ENCODE results near the gene TBC1D10A. TPM values are rescaled to one million over a fixed set of nuclear protein-coding genes. Genes with fewer than 3 reads are reported as not detected.

The TBC1D10A gene
- total RNA-seq, 2 experiments from 2014 or later: 28.9 to 29.0 TPM

- intact Hi-C loops (cut with micrococcal nuclease): no loop called here
- POLR2A ChIA-PET: no interaction called here
- no peaks in the 10 kb centered on the region for H3K27me3 Mint-ChIP-seq
- CTCF ChIA-PET: interaction anchor here (2.5 kb wide), 1 partner anchor 10 kb away, joined by 14 read pairs; no protein-coding TSS in a partner anchor
- peak overlapping the region; percentile 61 for H3K27ac Mint-ChIP-seq
- no peak overlapping the region for H3K4me3 Mint-ChIP-seq
- no peak for DNase-seq
- peaks cover 60% of the 10 kb centered on the region for H3K4me1 Mint-ChIP-seq (ENCODE audit: low read depth)
- peaks cover 19% of the 10 kb centered on the region for H3K36me3 Mint-ChIP-seq
- no peaks in the 10 kb centered on the region for H3K9me3 Mint-ChIP-seq
Observed at GRCh38 chr22:30297276-30297990, 29.3 kb downstream of the TBC1D10A start.

GRCh38 chr22:30296833-30297232, 29.9 kb downstream of the TBC1D10A start:
- Mint-ChIP-seq H3K27ac (peak overlapping the region; percentile 61), H3K9me3 (no peaks in the 10 kb centered on the region), H3K4me1 (ENCODE audit: low read depth) (peaks cover 54% of the 10 kb centered on the region), H3K27me3 (no peaks in the 10 kb centered on the region), H3K36me3 (peaks cover 19% of the 10 kb centered on the region), H3K4me3 (no peak overlapping the region)
- DNase-seq: no peak
- CTCF ChIA-PET: interaction anchor here (2.1 to 2.5 kb wide), 2 partner anchors 9 to 90 kb away, joined by 5 to 14 read pairs; partner anchors contain the start of gene RNF215
- intact Hi-C loops (cut with micrococcal nuclease): no loop called here
- POLR2A ChIA-PET: no interaction called here

GRCh38 chr22:30296324-30296723, 30.4 kb downstream of the TBC1D10A start:
- ChIA-PET POLR2A (interaction anchor here (0.5 kb wide), 1 partner anchor 449 kb away, joined by 3 read pairs; no protein-coding TSS in a partner anchor), CTCF (interaction anchor here (1.2 to 2.5 kb wide), 3 partner anchors 8 to 96 kb away, joined by 3 to 14 read pairs (median 5); partner anchors contain the start of gene RNF215)
- Mint-ChIP-seq H3K4me3 (no peak overlapping the region), H3K27ac (peak overlapping the region; percentile 61), H3K9me3 (no peaks in the 10 kb centered on the region), H3K4me1 (ENCODE audit: low read depth) (peaks cover 49% of the 10 kb centered on the region), H3K27me3 (no peaks in the 10 kb centered on the region), H3K36me3 (peaks cover 16% of the 10 kb centered on the region)
- DNase-seq: no peak
- intact Hi-C loops (cut with micrococcal nuclease): no loop called here

GRCh38 chr22:30295576-30295975, 31.2 kb downstream of the TBC1D10A start:
- H3K4me1 Mint-ChIP-seq (ENCODE audit: low read depth): peaks cover 42% of the 10 kb centered on the region
- ChIA-PET CTCF (interaction anchor here (1.2 to 2.5 kb wide), 3 partner anchors 8 to 96 kb away, joined by 3 to 14 read pairs (median 5); partner anchors contain the start of gene RNF215), POLR2A (interaction anchor here (0.5 kb wide), 1 partner anchor 450 kb away, joined by 3 read pairs; no protein-coding TSS in a partner anchor)
- H3K27ac Mint-ChIP-seq: no peak overlapping the region
- H3K27me3 Mint-ChIP-seq: no peaks in the 10 kb centered on the region
- peaks cover 10% of the 10 kb centered on the region for H3K36me3 Mint-ChIP-seq
- H3K4me3 Mint-ChIP-seq: no peak overlapping the region
- no peaks in the 10 kb centered on the region for H3K9me3 Mint-ChIP-seq
- no peak for DNase-seq
- intact Hi-C loops (cut with micrococcal nuclease): no loop called here

- peaks cover 44% of the 10 kb centered on the region for H3K4me1 Mint-ChIP-seq (ENCODE audit: low read depth)
- H3K9me3 Mint-ChIP-seq: no peaks in the 10 kb centered on the region
- ChIA-PET POLR2A (interaction anchor here (1.6 kb wide), 1 partner anchor 10 kb away, joined by 4 read pairs; no protein-coding TSS in a partner anchor), CTCF (interaction anchor here (2.1 kb wide), 1 partner anchor 92 kb away, joined by 5 read pairs; the partner anchor contains the start of gene RNF215)
- no peak overlapping the region for H3K27ac Mint-ChIP-seq
- DNase-seq: no peak
- H3K4me3 Mint-ChIP-seq: no peak overlapping the region
- peaks cover 10% of the 10 kb centered on the region for H3K36me3 Mint-ChIP-seq
- H3K27me3 Mint-ChIP-seq: no peaks in the 10 kb centered on the region
- intact Hi-C loops (cut with micrococcal nuclease): no loop called here
Observed at GRCh38 chr22:30294830-30295229, 31.9 kb downstream of the TBC1D10A start.

- Mint-ChIP-seq H3K36me3 (peaks cover 7% of the 10 kb centered on the region), H3K27ac (no peak overlapping the region), H3K4me1 (ENCODE audit: low read depth) (peaks cover 42% of the 10 kb centered on the region), H3K27me3 (no peaks in the 10 kb centered on the region), H3K9me3 (no peaks in the 10 kb centered on the region), H3K4me3 (no peak overlapping the region)
- intact Hi-C loops (cut with micrococcal nuclease): no loop called here
- CTCF ChIA-PET: no interaction called here
- no peak for DNase-seq
- POLR2A ChIA-PET: interaction anchor here (1.6 kb wide), 1 partner anchor 11 kb away, joined by 4 read pairs; no protein-coding TSS in a partner anchor
Observed at GRCh38 chr22:30294066-30294465, 32.7 kb downstream of the TBC1D10A start.

- intact Hi-C loops (cut with micrococcal nuclease): no loop called here
- POLR2A ChIA-PET: interaction anchor here (1.2 kb wide), 1 partner anchor 92 kb away, joined by 3 read pairs; no protein-coding TSS in a partner anchor
- Mint-ChIP-seq H3K36me3 (peaks cover 7% of the 10 kb centered on the region), H3K9me3 (no peaks in the 10 kb centered on the region), H3K27ac (no peak overlapping the region), H3K4me1 (ENCODE audit: low read depth) (peaks cover 38% of the 10 kb centered on the region), H3K4me3 (no peak overlapping the region), H3K27me3 (no peaks in the 10 kb centered on the region)
- CTCF ChIA-PET: interaction anchor here (6.8 kb wide), 1 partner anchor 95 kb away, joined by 414 read pairs; the partner anchor contains the start of gene RNF215
- DNase-seq: no peak
Observed at GRCh38 chr22:30293026-30293425, 33.7 kb downstream of the TBC1D10A start.

- POLR2A ChIA-PET: interaction anchor here (1.2 to 2.8 kb wide), 2 partner anchors 10 to 92 kb away, joined by 3 to 11 read pairs; no protein-coding TSS in a partner anchor
- intact Hi-C loops (cut with micrococcal nuclease): no loop called here
- H3K4me3 Mint-ChIP-seq: no peak overlapping the region
- DNase-seq: no peak
- CTCF ChIA-PET: interaction anchor here (1.2 to 6.8 kb wide), 3 partner anchors 8 to 96 kb away, joined by 3 to 414 read pairs (median 8); partner anchors contain the start of gene RNF215
- peaks cover 36% of the 10 kb centered on the region for H3K4me1 Mint-ChIP-seq (ENCODE audit: low read depth)
- peaks cover 7% of the 10 kb centered on the region for H3K36me3 Mint-ChIP-seq
- H3K27ac Mint-ChIP-seq: no peak overlapping the region
- no peaks in the 10 kb centered on the region for H3K9me3 Mint-ChIP-seq
- H3K27me3 Mint-ChIP-seq: no peaks in the 10 kb centered on the region
Observed at GRCh38 chr22:30292069-30292970, 34.4 kb downstream of the TBC1D10A start.

- H3K27ac Mint-ChIP-seq: peak overlapping the region; percentile 8
- H3K9me3 Mint-ChIP-seq: no peaks in the 10 kb centered on the region
- intact Hi-C loops (cut with micrococcal nuclease): no loop called here
- peaks cover 9% of the 10 kb centered on the region for H3K36me3 Mint-ChIP-seq
- POLR2A ChIA-PET: interaction anchor here (0.9 to 2.8 kb wide), 5 partner anchors 11 to 96 kb away, joined by 3 to 11 read pairs (median 3); partner anchors contain the start of genes RNF215 and TBC1D10A
- CTCF ChIA-PET: interaction anchor here (1.2 to 9.4 kb wide), 7 partner anchors 9 to 183 kb away, joined by 3 to 414 read pairs (median 77); partner anchors contain the start of genes OSM, RNF215 and TBC1D10A
- no peak overlapping the region for H3K4me3 Mint-ChIP-seq
- no peaks in the 10 kb centered on the region for H3K27me3 Mint-ChIP-seq
- DNase-seq: no peak
- H3K4me1 Mint-ChIP-seq (ENCODE audit: low read depth): peaks cover 31% of the 10 kb centered on the region
Observed at GRCh38 chr22:30291058-30291892, 35.5 kb downstream of the TBC1D10A start.

GRCh38 chr22:30290342-30291057, 36.2 kb downstream of the TBC1D10A start:
- ChIA-PET POLR2A (interaction anchor here (0.7 to 3.3 kb wide), 8 partner anchors 12 to 97 kb away, joined by 3 to 31 read pairs (median 4); partner anchors contain the start of genes CCDC157, RNF215, SF3A1 and TBC1D10A), CTCF (interaction anchor here (1.2 to 9.4 kb wide), 11 partner anchors 9 to 186 kb away, joined by 4 to 414 read pairs (median 45); partner anchors contain the start of genes MTFP1, OSM, RNF215 and TBC1D10A)
- Mint-ChIP-seq H3K36me3 (peaks cover 9% of the 10 kb centered on the region), H3K4me3 (peak overlapping the region; percentile 76), H3K4me1 (ENCODE audit: low read depth) (peaks cover 24% of the 10 kb centered on the region), H3K9me3 (no peaks in the 10 kb centered on the region), H3K27me3 (no peaks in the 10 kb centered on the region), H3K27ac (peak overlapping the region; percentile 69)
- intact Hi-C loops (cut with micrococcal nuclease): no loop called here
- no peak for DNase-seq
